ENCODE data around the gene NIPA2. TPM values are rescaled to one million over a fixed set of nuclear protein-coding genes. Genes with fewer than 3 reads are reported as not detected.
"Not testable (repeated sequence)": the region's sequence is repeated elsewhere in the genome, so short reads cannot be mapped to it uniquely, and the experiment has no call there.

Gene NIPA2
- total RNA-seq = 78.0 and 85.1 TPM in 2 replicates

DNA sequence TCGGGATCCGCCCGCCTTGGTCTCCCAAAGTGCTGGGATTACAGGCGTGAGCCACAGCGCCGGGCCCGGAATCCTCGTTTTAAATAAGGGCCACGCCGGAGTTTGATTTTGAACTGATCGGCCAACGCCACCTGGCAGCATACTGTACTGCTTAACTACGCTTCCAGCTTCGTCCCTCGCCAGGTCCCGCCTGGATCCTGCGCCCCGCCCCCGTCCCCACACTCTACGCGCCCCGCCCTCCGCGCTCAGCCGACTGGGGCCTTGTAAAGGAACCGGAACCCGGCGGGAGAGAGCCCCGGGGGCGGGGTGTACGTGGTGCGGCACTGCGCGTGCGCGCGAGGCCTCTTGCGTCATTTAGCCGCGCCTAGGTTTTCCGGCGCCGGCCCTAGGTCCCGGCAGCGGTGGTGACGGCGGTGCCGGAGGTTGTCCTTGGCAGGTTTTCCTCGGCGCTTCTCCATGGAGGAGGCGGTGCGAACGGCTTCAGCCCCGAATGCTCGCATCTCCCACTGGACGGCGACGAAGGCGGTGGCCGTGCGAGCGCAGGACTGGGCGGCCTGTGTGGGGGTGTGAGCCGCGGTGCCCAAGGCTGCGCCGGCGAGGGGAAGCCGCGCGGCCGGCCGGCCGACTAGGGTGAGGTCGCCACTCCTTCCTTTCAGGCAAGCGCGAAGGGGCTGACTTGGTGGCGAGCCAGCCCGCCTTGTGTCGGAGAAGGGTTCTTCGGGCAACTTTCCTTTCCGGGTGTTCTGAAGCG is at the start of gene NIPA2:
Gene NIPA2 (plus strand): TSS at position 375 of the 751 bp plus-strand sequence. CDS start 13,066 bp downstream, outside the sequence.
- peak; percentile 89 for DNase-seq (ENCODE audit: low read depth)

- DNase-seq (ENCODE audit: low read depth) = no peak
Measured at GRCh38 chr15:22794063-22794462, 44.4 kb upstream of the NIPA2 start.

- DNase-seq (ENCODE audit: low read depth) = no peak
Measured at GRCh38 chr15:22794621-22795167, 43.8 kb upstream of the NIPA2 start.

DNA sequence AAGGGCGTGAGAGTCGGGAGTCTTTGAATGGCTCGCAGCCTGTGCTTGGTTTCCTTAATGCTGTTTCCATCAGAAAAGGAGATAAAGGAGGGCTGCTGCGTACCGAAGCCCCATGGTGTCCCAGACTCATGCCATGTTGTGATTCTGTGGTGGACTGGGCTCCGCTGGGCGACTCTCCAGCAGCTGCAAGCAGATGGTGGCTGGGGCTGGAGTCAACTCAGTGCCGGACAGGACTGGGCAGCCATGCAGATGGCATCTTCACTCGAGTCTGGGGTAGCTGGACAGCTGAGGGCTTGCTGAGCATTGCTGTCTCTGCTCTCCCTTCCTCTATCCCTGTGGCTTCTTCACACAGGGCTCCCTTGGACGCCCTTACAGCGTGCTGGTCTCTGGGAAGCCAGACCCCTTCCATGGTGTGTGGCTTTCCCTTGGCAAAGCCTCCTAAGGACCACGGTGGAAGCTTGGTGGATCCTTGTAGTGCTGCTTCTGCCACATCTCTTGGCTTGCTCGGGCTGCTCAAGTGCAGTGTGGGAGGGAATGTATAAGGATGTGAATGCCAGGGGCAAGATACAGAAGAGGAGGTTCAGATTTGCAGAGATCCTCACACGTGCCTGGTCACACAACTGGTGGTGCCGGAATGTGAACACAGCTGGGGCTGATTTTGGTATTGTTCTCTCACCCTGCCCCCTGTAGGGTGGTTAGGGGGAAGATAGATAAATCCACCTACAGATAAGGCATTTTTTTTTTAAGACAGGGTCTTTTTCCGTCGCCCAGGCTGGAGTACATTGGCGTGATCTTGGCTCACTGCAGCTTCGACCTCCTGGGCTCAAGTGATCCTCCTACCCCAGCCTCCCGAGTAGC is 43.0 kb upstream of the NIPA2 start:
- no peak for DNase-seq (ENCODE audit: low read depth)

DNA sequence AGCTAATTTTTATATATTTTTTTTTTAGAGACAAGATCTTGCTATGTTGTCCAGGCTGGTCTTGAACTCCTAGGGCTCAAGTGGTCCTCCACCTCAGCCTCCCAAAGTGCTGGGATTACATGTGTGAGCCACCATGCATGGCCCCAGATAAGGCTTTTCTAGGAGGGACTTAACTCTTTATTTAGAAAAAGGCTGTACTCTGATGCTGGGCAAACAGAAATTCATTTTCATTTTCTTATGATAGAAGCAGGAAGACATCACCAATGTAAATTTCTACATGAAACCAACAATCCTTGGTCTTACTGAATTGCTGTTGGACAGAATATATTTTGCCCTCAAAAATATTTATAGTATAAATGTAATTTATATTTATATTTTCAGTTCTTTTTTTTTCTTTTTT is 42.4 kb upstream of the NIPA2 start:
- DNase-seq (ENCODE audit: low read depth) = no peak

DNA sequence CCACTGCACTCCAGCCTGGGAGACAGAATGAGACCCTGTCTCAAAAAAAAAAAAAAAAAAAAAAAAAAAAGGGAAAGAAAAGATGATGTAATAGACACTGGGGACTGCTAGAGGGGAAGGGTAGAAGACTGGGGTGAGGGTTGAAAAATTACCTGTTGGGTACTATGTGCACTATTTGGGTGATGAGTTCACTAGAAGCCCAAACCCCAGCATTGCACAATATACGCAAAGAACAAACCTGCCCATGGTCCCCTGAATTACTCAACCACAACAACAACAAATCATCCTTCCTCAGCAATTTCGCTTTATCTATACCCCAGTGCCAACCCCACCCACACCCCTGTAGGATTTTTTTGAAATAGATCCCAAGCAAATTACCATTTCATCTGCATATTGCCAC is 38.6 kb upstream of the NIPA2 start:
- DNase-seq (ENCODE audit: low read depth) = no peak

GRCh38 chr15:22803006-22803405 is 35.5 kb upstream of the NIPA2 start:
- DNase-seq (ENCODE audit: low read depth) = not testable (repeated sequence)

- DNase-seq (ENCODE audit: low read depth) = no peak
Measured at GRCh38 chr15:22806156-22806555, 32.3 kb upstream of the NIPA2 start.

- DNase-seq (ENCODE audit: low read depth) = no peak
Measured at GRCh38 chr15:22806664-22807063, 31.8 kb upstream of the NIPA2 start.

- not testable (repeated sequence) for DNase-seq (ENCODE audit: low read depth)
Measured at GRCh38 chr15:22807831-22808230, 30.6 kb upstream of the NIPA2 start.

DNA sequence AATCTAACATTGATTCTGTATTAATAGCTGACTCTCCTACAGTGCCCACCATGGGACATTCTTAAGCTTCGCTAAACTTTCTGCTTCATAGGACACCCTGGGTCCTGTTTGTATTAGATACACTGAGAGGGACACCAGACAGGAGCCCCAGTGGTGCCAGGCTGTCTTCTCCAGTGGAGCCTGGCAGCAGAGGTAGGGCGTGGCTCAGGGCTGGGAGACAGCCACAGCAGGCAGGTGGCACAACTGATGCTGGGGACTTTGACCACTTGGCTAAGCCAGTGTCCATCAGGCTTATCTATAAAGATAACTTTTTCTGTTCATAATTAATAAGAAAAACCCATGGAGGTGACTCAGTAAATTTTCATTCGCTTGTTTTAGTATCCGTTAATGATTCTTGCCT is 30.2 kb upstream of the NIPA2 start:
- DNase-seq (ENCODE audit: low read depth) = no peak

GRCh38 chr15:22808761-22809280 is 29.6 kb upstream of the NIPA2 start:
- peak; percentile 82 for DNase-seq (ENCODE audit: low read depth)

DNA sequence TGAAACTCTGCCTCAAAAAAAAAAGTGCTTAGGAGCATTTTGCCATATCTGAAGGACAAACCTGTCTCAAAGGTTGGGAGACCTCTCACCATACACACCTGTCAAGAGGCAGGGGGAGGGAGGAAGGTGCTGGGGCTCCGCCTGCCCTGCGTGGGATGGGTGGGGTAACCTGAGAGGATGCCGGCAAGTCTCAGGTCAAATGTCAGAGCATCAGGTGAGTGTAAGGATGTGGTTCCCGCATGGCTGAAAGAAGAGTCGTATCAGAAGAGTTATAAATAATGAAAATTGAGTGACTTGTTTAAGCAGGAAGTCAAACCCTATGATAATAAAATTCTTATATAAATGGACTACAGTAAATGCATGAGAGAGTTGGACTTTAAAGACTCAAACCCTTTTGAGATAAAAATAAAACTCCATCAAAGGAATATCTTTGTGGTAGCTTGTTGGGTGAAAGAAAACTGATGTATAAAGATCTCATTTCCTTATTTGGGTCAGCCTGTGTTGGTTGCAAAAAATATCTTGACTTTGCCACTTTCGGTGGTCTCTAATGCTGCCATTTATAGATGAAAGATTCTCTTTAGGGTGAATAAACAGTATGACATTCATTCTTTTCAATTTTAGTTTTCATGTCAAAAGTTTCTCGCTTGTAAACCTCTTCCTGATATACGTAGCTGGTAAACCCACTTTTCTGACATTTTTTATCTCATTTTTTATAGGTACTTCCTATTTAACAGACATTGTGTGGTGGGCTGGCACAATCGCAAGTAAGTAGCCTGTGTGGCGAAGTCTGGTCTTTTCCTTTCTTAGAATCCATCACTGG is 28.2 kb upstream of the NIPA2 start:
- no peak for DNase-seq (ENCODE audit: low read depth)

DNA sequence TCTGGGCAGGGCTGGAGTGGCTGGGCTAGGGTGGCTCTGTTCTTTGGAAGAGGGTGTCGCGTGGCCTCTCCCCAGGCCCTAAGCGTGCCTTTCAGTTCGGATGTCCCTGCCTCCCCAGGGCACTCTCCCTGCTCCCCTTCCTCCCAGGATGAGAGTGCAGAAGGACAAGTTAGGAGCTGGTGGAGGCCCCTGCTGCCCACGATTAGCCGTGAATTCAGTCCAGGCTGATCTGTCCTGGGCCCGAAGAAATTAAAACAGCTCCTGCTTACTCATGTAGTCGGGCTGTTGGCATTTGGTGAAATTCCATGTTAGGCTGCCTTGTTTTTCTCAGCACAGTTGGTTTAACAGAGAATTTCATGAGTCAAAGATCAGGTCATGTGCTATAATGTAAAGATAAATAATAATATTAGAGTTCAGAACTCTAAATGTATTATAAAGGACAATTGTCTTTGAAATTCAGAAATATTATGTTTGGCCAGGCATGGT is 27.6 kb upstream of the NIPA2 start:
- DNase-seq (ENCODE audit: low read depth) = peak; percentile 27

DNA sequence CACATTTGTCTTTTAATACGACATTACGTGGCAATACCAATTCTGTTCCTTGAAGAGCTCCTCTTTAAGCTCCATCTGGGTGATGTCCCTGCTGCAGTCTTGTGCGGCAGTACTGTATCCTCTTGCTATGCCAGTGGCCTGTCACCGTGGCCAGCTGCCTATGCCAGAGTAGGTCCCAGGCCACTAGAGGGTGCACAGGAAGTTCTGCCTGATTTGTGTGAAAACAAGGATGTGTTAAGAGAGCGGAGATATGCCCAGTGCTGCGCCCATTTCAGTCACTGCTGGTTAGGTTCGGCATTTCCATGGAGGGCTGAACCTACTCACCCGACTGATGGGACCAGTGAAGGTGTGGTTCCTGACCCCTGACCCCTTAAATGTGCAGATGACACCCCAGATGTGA is 26.8 kb upstream of the NIPA2 start:
- peak; percentile 25 for DNase-seq (ENCODE audit: low read depth)

- no peak for DNase-seq (ENCODE audit: low read depth)
Measured at GRCh38 chr15:22813844-22814243, 24.6 kb upstream of the NIPA2 start.

- DNase-seq (ENCODE audit: low read depth) = no peak
Measured at GRCh38 chr15:22815766-22816165, 22.7 kb upstream of the NIPA2 start.

- DNase-seq (ENCODE audit: low read depth) = no peak
Measured at GRCh38 chr15:22819651-22820050, 18.8 kb upstream of the NIPA2 start.

GRCh38 chr15:22823495-22824128 is 14.9 kb upstream of the NIPA2 start:
- no peak for DNase-seq (ENCODE audit: low read depth)

- DNase-seq (ENCODE audit: low read depth) = no peak
Measured at GRCh38 chr15:22827125-22827524, 11.3 kb upstream of the NIPA2 start.

DNA sequence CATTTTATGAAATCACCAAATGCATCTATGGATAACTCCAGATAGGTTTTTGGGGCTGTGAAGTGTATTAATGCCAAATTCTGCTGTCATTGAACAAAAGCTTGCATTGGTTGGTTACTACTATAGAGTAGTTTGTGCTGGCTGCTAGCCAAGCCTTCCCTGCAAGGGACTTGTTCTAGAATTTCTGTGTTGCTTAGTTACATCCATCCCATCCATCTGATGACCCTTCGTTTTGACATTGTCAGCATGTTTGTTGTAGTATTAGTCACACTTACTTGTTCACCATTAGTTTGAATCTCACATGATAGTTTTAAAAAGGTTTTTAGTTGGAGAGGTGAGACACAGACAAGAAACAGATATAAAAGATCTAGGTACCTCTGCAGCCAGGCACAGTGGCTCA is 7.0 kb upstream of the NIPA2 start:
- peak; percentile 22 for DNase-seq (ENCODE audit: low read depth)
